GM12873 (cell line): ENCODE measurements around the gene TMEFF2.

Experiments
- TF ChIP-seq, protein P1 (sequence below): IDR thresholded peaks from 2 replicates; pipeline ENCODE4 v1.5.1; 2012; ENCODE audit warnings: low read depth, mild to moderate bottlenecking, moderate library complexity, low read length, control low read depth; ENCODE audit not compliant: insufficient read depth; ENCODE audit errors: missing control alignments

The TMEFF2 gene

DNA sequence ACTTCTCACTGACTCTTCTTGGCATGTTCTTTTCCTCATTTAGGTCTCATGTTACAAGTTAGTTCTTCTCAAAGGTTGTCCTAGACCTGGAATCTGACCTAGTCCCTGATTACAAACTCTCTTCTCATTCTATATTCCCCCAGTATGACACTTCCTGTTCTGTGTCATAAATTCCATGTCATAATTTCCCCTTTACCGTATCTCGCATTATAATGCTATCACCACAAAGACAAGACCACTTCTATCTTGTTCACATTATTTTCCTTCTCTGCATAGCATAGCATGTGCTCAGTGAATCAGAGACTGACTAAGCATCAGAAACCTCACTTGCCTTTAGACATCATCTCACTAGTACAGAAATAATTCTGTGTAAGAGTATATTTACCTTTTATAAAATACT, 284.2 kb downstream of the TMEFF2 start:
- TF ChIP-seq, protein P1, sequence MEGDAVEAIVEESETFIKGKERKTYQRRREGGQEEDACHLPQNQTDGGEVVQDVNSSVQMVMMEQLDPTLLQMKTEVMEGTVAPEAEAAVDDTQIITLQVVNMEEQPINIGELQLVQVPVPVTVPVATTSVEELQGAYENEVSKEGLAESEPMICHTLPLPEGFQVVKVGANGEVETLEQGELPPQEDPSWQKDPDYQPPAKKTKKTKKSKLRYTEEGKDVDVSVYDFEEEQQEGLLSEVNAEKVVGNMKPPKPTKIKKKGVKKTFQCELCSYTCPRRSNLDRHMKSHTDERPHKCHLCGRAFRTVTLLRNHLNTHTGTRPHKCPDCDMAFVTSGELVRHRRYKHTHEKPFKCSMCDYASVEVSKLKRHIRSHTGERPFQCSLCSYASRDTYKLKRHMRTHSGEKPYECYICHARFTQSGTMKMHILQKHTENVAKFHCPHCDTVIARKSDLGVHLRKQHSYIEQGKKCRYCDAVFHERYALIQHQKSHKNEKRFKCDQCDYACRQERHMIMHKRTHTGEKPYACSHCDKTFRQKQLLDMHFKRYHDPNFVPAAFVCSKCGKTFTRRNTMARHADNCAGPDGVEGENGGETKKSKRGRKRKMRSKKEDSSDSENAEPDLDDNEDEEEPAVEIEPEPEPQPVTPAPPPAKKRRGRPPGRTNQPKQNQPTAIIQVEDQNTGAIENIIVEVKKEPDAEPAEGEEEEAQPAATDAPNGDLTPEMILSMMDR = no peak

DNA sequence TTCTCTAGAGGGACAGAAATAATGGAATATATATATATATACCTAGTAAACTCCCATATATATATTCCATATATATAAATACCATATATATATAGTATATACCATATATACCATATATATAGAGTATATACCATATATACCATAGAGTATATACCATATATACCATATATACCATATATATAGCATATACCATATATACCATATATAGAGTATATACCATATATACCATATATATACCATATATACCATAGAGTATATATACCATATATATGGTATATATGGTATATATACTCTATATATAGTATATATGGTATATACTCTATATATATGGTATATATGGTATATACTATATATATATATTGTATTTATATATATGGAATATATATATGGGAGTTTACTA, 285.9 kb downstream of the TMEFF2 start:
- TF ChIP-seq, protein P1 = no peak

DNA sequence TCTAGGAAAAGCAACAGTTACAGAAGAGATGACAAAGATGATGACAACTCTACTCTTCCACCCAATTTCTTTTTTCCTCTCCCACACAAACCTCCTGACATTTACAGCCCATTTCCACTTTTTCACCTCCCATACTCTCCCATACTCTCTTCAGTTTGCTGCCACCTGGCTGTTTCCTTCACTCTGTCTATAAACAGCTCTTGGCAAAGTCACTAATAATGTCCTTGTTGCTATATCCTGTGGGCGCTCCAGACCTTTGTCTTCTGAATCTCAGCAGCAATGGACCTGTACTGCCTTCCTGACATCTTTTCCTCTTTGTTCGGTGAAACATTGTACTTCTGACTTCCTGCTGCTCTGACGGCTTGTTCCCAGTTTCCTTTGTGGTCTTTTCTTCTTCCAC, 287.2 kb downstream of the TMEFF2 start:
- TF ChIP-seq, protein P1 = no peak

DNA sequence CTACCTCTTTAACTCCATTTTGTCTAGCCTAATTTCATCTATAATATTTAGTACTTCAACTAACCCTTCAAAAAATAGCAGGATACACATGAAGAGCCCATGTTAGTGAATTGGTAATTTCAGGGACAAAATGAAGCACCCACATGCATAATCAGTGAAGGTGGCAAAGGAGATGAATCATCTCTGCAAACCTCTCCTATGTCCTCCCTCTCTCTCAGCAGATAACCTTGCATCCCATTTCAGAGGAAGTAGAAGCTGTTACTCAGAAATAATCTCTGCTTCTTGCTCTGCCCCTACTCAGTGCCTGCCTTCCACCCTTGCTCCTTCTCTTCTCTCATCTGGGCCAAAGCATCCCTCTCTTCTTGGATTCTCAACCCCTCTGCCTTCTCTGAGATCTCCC, 287.6 kb downstream of the TMEFF2 start:
- TF ChIP-seq, protein P1 = no peak

DNA sequence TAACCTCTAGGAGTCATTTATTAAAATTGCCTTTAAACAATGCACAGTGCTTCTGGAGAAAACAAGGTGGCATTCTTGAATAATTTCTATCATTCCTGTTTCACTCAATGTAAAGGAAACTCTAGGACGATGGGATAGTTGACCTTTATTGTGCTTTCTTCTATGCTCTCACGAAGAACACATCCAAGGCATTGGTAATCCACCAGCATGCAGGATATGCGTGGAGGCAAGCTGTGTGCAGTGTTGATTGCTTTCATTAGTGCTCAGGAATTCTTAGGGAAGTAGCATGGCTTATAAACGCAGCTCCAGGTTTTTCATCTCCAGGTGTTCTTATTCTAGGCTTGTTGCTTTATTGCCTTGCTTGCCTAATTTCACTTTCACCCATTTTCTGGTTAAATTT, 289.4 kb downstream of the TMEFF2 start:
- TF ChIP-seq, protein P1 = no peak

DNA sequence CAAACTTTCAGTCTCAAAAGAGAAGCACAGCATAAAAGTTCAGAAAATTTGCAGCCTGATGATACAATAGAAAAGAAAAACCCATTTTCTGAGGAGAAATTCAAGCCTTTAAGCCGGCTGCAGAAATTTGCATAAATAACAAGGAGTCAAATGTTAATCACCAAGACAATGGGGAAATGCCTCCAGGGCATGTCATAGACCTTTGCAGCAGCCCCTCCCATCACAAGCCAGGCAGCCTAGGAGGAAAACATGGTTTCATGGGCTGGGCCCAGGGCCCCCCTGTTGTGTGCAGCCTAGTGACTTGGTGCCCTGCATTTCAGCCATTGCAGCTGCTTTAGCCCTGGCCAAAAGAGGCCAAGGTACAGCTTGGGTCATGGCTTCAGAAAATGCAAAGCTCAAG, 293.7 kb downstream of the TMEFF2 start:
- TF ChIP-seq, protein P1 = no peak

DNA sequence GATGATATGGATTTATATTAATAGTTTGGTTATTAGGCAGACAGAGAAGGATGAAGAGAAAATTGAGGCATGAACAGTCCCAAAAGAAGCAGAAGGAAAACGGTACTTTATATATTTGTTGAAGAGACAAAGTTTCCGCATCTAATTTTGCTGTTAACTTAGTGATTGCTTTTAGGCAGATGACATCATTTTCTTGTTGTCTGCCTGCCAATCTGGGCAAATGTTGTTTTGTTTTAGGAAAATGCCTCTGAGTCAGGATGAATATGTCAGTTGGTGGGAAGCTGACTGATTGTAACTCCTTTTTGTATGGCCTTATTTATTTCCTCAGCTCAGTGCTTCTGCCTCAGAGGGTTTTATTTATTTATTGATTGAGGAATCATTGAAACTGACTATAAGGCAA, 295.3 kb downstream of the TMEFF2 start:
- TF ChIP-seq, protein P1 = no peak
